ENCODE data around the gene DHCR7.

The DHCR7 gene

GRCh38 chr11:71481101-71481960 is 33.1 kb upstream of the DHCR7 start:
- in situ Hi-C loops (cut with MboI; ENCODE audit: low sequenced_read_pairs): no loop called here

DNA sequence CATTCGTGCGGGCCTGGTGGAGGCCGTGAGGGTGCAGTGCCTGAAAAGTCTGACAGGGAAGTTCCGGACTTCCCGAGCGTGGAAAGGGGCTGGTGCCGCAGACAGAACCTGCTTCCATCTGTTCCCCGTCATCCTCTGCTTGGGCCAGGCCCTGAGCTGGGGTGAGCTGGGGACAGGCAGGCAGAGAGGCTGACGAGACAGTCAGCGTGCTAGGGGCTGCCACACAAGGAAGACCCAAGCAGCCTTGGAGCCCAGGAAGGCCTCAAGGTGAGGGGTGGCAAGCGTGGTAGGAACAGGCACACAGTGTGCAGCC is 30.3 kb upstream of the DHCR7 start:
- in situ Hi-C loops (cut with MboI; ENCODE audit: low sequenced_read_pairs): no loop called here

GRCh38 chr11:71477641-71478527 is 29.7 kb upstream of the DHCR7 start:
- in situ Hi-C loops (cut with MboI; ENCODE audit: low sequenced_read_pairs): no loop called here

DNA sequence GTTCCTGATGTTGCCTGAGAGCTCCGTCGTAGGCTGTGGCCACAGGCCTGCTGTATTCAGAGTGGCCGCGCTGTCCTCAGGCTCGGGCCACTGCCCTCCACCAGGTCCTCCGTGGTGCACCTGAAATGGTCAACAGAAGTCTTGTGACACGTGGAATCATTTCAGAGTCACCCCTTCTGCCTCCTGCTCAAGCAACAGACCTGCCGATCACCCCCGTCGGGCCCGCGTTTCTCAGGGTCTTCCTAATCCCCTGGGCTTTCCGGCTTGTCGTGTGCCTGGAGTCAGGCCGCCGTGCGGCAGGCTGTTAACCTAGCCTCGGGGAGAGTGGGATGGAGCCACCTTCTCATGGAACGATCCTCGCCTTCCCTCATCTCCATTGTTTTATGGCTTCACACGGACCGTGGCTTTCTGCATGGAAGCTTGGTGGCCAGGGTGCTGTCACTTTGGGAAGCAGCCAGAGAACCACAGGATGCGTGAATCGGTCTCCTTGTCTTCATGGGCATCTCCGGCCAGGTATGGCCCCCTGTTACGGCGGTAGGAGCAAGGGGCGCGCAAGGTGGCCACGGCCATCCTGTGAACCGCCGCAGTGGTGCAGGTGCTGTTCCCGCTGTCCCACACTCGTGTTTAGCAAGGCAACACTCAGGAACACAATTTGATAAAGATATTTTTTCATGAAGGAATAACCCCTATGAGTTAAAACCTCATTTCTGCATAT is 28.9 kb upstream of the DHCR7 start:
- in situ Hi-C loops (cut with MboI; ENCODE audit: low sequenced_read_pairs): no loop called here

DNA sequence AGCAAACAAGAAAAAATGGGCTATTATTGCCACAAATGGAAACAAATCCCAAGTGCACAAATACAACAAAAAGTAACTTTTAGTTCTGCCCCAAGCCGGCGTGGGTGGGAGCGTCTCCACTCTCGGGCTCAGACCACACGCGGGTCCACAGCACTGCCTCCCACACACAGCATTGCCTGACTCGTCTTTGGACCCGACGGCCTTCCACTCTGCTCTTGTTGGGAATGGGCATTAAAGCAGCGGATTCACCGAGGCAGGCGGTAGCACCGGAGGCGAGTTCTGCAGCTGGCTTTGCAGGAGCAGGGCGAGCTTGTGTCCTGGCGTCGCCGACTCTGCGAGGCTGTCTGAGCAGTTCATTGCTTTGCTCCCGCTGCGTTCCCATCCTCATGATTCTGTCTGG is 27.8 kb upstream of the DHCR7 start:
- in situ Hi-C loops (cut with MboI; ENCODE audit: low sequenced_read_pairs): no loop called here

DNA sequence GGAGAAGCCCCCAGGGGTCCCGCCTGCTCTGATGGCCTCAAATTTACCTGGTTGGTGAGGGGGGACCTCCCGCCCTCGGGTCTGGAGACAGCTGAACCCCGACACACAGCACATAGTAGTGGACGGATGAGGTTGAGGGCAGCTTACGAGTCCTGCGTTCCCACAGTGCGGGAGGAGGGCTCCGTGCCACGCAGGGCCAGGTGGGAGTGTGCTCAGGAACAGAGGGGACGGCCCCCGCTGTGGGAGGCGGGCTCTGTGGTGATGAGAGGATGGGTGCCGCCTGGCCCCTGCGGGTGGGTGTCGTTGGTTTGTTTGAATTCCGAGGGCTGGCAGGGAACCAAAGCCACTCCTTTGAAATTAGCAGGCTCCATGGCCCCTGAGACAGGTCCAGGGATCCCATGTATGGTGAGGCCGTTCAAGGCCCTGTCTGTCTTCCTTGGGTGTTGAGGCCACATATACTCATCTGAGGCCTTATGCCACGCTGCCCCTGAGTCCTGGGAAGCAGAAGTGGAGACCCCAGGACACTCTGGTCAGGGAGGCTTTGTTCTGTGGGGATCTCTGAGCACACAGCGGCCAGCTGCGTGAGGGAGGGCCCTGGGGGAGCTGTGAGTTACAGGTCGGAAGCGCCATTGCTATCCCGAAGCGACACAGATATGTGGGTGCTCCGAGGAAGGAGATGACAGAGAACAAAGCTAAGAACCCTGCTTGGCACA is 26.7 kb upstream of the DHCR7 start:
- in situ Hi-C loops (cut with MboI; ENCODE audit: low sequenced_read_pairs): no loop called here

- in situ Hi-C loops (cut with MboI; ENCODE audit: low sequenced_read_pairs): no loop called here
Observed at GRCh38 chr11:71474141-71474770, 26.1 kb upstream of the DHCR7 start.

DNA sequence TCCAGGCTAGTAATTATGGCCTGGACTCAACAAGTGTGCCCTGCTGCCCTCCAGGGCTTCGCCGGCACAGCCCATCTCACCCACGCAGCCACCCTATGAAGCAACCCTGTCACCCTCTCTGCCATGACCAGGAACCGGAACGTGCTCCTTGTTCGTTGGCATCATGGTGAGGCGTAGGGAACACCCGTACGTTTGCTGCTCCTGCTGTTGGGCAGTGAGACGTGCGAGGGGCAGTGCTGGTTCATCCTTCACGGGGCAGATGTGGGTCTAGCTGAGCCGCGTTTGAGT is 25.5 kb upstream of the DHCR7 start:
- in situ Hi-C loops (cut with MboI; ENCODE audit: low sequenced_read_pairs): no loop called here

DNA sequence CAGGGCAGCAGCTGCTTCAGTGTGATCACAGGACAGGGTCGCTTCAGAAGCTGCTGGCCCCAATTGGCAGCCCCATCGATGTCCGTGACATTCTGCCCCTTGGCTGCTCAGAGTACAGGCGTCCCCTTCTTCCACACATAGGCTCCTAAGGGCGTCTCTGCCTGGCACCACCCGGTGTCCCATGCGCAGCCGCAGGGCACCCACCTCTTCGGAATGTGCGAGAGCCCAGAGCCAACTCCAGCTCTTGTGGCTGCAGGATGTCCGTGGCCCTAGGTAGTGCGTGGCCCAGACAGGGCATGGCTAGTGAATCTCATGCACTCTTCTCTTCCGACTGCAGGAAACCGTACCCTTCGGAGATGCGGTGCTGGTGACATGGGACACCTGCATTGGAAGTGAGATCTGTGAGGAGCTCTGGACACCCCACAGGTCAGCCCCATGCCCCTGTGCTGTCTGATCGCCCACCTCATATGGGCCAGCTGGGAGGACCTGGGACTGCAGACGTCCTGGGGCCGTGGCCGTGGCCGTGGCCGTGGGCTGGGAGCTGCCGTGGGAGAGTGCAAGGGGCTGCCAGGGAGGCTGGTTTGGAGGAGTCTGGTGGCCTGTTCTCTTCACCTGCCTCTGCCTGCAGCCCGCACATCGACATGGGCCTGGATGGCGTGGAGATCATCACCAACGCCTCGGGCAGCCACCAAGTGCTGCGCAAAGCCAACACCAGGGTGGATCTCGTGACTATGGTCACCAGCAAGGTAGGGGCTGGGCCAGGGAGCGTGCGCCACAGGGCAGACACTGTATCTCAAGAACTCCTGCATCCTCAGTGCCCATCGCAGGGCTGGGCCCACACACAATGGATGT is 25.0 kb upstream of the DHCR7 start:
- in situ Hi-C loops (cut with MboI; ENCODE audit: low sequenced_read_pairs): no loop called here

- in situ Hi-C loops (cut with MboI; ENCODE audit: low sequenced_read_pairs): no loop called here
Observed at GRCh38 chr11:71472357-71472885, 24.2 kb upstream of the DHCR7 start.

GRCh38 chr11:71470946-71471345 is 22.8 kb upstream of the DHCR7 start:
- in situ Hi-C loops (cut with MboI; ENCODE audit: low sequenced_read_pairs): no loop called here

DNA sequence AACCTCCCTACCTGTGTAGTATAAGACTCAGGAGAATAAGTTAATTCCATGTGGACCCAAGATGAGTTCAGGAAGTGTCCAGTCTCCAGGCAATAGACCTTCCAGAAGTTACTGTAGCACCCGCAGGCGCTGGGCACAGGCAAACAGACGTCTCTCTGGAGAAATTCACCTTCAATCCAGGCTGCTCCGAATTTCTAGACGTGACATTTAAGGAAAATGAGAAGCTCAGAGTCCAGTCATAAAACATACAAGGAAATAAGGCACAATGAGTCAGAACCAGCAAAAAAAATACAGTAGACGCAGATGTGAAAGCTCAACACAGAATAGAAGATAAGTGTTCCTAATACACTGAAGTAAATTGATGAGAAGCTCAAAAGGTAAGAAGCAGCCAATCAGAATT is 19.0 kb upstream of the DHCR7 start:
- in situ Hi-C loops (cut with MboI; ENCODE audit: low sequenced_read_pairs): no loop called here

DNA sequence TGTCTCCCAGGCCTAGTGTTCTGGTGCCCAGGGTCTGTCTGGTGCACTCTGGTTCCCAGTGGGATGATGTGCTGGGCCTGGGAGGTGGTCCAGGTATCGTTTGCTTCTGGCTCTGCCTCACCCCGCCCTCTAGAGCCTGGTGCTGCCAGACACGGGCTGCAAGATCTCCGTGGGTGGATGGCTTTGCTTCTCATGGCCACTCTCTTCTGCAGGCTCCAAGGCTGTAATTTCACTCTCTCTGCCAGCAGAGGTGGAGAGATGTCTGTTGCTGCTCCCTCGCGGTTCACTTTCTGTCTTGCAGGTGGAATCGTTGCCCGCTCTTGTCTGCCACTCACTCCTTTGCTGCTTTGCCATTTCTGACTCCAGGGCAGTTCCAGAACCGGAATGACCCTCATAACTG is 18.2 kb upstream of the DHCR7 start:
- in situ Hi-C loops (cut with MboI; ENCODE audit: low sequenced_read_pairs): no loop called here

DNA sequence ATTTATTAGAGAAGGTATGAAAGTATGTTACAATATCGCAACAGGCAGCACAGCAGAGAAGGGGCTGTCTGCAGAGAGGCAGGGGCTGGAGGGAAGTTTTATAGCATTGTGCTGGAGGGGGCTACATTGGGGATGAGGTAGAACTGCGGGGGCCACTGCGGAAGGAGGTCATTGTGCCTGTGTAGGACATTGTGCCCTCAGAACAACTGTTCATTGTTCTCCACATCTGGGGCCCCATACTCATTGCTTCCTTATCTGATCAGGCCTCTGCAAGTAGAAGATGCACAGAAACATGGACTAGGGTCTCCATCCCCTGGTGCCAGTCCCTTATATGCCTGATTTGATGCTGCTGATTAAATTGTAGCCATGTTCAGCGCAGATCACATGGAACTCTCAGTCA is 16.9 kb upstream of the DHCR7 start:
- in situ Hi-C loops (cut with MboI; ENCODE audit: low sequenced_read_pairs): no loop called here

DNA sequence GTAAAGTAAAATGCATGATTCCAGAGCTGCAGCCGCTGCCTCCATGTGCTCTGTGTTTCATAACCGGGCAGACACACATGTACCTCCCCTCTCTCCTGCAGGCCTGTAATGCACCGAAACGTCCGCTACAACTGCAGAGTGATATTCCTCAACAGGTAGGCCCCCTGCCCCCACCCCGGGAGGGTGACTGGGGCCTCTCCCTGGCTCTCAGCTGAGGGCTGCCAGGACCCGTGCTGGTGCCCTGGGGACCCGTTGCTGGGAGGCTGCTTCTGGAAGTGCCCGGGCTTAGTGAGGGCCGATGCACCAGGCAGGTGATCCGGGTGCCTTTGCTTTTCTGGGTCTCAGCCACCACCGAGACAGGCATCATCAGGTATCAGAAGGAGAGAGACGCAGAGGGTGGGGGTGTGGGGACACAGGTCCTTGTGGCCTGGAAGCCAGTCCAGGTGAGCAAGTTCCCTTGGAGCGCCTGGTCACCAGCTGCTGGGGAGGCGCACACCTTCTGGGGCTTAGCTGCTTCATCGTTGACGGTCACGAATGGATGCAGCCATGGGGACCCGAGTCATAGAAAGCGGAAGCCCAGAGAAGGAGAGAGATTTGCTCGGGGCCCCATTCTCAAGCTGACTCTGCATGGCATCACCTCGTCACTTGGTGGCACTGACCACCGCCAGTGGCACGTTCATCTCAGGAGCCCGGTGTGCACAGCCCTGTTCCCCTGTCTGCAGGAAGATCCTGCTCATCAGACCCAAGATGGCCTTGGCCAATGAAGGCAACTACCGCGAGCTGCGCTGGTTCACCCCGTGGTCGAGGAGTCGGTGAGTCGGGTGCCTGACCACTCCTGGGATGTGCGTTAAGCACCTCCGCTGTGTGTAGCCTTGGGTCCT is 15.4 kb upstream of the DHCR7 start:
- in situ Hi-C loops (cut with MboI; ENCODE audit: low sequenced_read_pairs): no loop called here

- in situ Hi-C loops (cut with MboI; ENCODE audit: low sequenced_read_pairs): no loop called here
Observed at GRCh38 chr11:71462726-71463125, 14.5 kb upstream of the DHCR7 start.

- in situ Hi-C loops (cut with MboI; ENCODE audit: low sequenced_read_pairs): no loop called here
Observed at GRCh38 chr11:71461696-71462095, 13.5 kb upstream of the DHCR7 start.

GRCh38 chr11:71459767-71460320 is 11.7 kb upstream of the DHCR7 start:
- in situ Hi-C loops (cut with MboI; ENCODE audit: low sequenced_read_pairs): no loop called here
